KG1 (cell line): ENCODE measurements around the gene SPATA6L.
"Not testable (repeated sequence)": the region's sequence is repeated elsewhere in the genome, so short reads cannot be mapped to it uniquely, and the experiment has no call there.

Source experiments
- DNase-seq: peaks from one replicate; lab custom pipeline; 2025; lab: John Stamatoyannopoulos, UW

SPATA6L gene

GRCh38 chr9:4622016-4622415 is 44.3 kb downstream of the SPATA6L start:
- DNase-seq: no peak

- DNase-seq: no peak
These were observed 45.3 kb downstream of the SPATA6L start for GRCh38 chr9:4620881-4621555.

GRCh38 chr9:4620057-4620765 is 46.1 kb downstream of the SPATA6L start:
- no peak for DNase-seq

GRCh38 chr9:4618700-4619099 is 47.6 kb downstream of the SPATA6L start:
- DNase-seq: no peak

- no peak for DNase-seq
These were observed 48.5 kb downstream of the SPATA6L start for GRCh38 chr9:4617752-4618151.

GRCh38 chr9:4615778-4616177 is 50.5 kb downstream of the SPATA6L start:
- no peak for DNase-seq

GRCh38 chr9:4615251-4615650 is 51.0 kb downstream of the SPATA6L start:
- no peak for DNase-seq

GRCh38 chr9:4614627-4615026 is 51.7 kb downstream of the SPATA6L start:
- no peak for DNase-seq

GRCh38 chr9:4606033-4606432 is 60.2 kb downstream of the SPATA6L start:
- not testable (repeated sequence) for DNase-seq

GRCh38 chr9:4604678-4605095 is 61.6 kb downstream of the SPATA6L start:
- no peak for DNase-seq

GRCh38 chr9:4603830-4604229 is 62.5 kb downstream of the SPATA6L start:
- no peak for DNase-seq

- DNase-seq: no peak
These were observed 65.9 kb downstream of the SPATA6L start for GRCh38 chr9:4600368-4600767.

- DNase-seq: no peak
These were observed 69.9 kb downstream of the SPATA6L start for GRCh38 chr9:4596165-4596922.

- DNase-seq: no peak
These were observed 71.3 kb downstream of the SPATA6L start for GRCh38 chr9:4594994-4595393.

GRCh38 chr9:4594545-4594944 is 71.7 kb downstream of the SPATA6L start:
- DNase-seq: no peak

GRCh38 chr9:4592886-4593285 is 73.4 kb downstream of the SPATA6L start:
- no peak for DNase-seq

GRCh38 chr9:4592295-4592694 is 74.0 kb downstream of the SPATA6L start:
- no peak for DNase-seq

GRCh38 chr9:4591123-4591500 is 75.2 kb downstream of the SPATA6L start:
- DNase-seq: no peak

GRCh38 chr9:4590430-4591122 is 75.7 kb downstream of the SPATA6L start:
- DNase-seq: no peak

- no peak for DNase-seq
These were observed 77.6 kb downstream of the SPATA6L start for GRCh38 chr9:4588721-4589120.

- DNase-seq: no peak
These were observed 81.1 kb downstream of the SPATA6L start for GRCh38 chr9:4585135-4585534.

- DNase-seq: no peak
These were observed 81.6 kb downstream of the SPATA6L start for GRCh38 chr9:4584636-4585035.
